Nephron progenitor cell (in vitro differentiated cells): ENCODE measurements around the gene OSBPL8.

Experiments
- DNase-seq: peaks from one replicate; pipeline ENCODE4 v3.0.0; 2021
- H3K27ac Mint-ChIP-seq: 2 replicates; pipeline ENCODE4 v1.8.0; 2021; ENCODE audit warnings: mild to moderate bottlenecking, moderate library complexity, mixed read lengths
- H3K27me3 Mint-ChIP-seq: 2 replicates; pipeline ENCODE4 v1.8.0; 2021; ENCODE audit warnings: mild to moderate bottlenecking, low read depth, mixed read lengths; ENCODE audit not compliant: poor library complexity
- H3K36me3 Mint-ChIP-seq: 2 replicates; pipeline ENCODE4 v1.8.0; 2021; ENCODE audit warnings: low read depth, mixed read lengths
- H3K4me1 Mint-ChIP-seq: 2 replicates; pipeline ENCODE4 v1.8.0; 2021; ENCODE audit warnings: mixed read lengths
- H3K4me3 Mint-ChIP-seq: 2 replicates; pipeline ENCODE4 v1.8.0; 2021; ENCODE audit warnings: mild to moderate bottlenecking, moderate library complexity, mixed read lengths
- H3K9me3 Mint-ChIP-seq: 2 replicates; pipeline ENCODE4 v1.8.0; 2021; ENCODE audit warnings: mild to moderate bottlenecking, moderate library complexity, mixed read lengths
- TF ChIP-seq, protein P1 (sequence below): fragments of 200-600 bp; sonication (generic); IDR thresholded peaks from 2 replicates; pipeline ENCODE4 v1.5.0; 2021; ENCODE audit warnings: antibody characterized with exemption

Gene OSBPL8

GRCh38 chr12:76554405-76555230 is 5.0 kb downstream of the OSBPL8 start:
- H3K27me3 Mint-ChIP-seq: no peaks in the 10 kb centered on the region
- H3K27ac Mint-ChIP-seq: no peak overlapping the region
- no peak for DNase-seq
- peaks cover 41% of the 10 kb centered on the region for H3K4me1 Mint-ChIP-seq
- no peaks in the 10 kb centered on the region for H3K9me3 Mint-ChIP-seq
- TF ChIP-seq, protein P1, sequence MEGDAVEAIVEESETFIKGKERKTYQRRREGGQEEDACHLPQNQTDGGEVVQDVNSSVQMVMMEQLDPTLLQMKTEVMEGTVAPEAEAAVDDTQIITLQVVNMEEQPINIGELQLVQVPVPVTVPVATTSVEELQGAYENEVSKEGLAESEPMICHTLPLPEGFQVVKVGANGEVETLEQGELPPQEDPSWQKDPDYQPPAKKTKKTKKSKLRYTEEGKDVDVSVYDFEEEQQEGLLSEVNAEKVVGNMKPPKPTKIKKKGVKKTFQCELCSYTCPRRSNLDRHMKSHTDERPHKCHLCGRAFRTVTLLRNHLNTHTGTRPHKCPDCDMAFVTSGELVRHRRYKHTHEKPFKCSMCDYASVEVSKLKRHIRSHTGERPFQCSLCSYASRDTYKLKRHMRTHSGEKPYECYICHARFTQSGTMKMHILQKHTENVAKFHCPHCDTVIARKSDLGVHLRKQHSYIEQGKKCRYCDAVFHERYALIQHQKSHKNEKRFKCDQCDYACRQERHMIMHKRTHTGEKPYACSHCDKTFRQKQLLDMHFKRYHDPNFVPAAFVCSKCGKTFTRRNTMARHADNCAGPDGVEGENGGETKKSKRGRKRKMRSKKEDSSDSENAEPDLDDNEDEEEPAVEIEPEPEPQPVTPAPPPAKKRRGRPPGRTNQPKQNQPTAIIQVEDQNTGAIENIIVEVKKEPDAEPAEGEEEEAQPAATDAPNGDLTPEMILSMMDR: no peak
- no peaks in the 10 kb centered on the region for H3K36me3 Mint-ChIP-seq
- no peak overlapping the region for H3K4me3 Mint-ChIP-seq

DNA sequence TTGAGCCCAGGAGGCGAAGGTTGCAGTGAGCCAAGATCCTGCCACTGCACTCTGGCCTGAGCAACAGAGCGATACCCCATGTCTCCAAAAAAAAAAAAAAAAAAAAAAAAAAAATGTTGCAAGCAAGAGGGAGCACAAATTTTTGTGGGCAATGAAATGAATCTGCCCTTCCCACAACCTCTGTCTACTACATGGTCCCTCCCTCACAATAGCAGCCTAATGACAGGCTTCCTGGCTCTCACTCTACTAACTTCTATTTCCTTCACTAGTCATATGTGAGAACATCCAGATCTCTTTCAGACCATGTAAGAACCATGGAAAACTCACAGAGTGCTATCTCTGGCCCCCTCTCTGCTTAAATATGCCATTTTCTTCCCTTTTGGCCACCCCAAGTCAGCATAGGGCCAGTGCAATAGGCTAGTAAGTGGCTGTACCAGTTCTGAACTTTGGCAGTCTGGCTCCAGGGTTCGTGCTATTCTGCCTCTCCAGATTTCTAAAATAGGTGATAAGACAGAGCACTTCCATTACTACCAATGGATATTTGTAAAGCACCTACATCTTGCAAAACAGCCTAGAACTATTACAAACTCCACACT is 7.1 kb downstream of the OSBPL8 start:
- Mint-ChIP-seq H3K4me1 (peaks cover 54% of the 10 kb centered on the region), H3K36me3 (no peaks in the 10 kb centered on the region), H3K27me3 (no peaks in the 10 kb centered on the region), H3K27ac (peak overlapping the region; percentile 77), H3K9me3 (no peaks in the 10 kb centered on the region), H3K4me3 (no peak overlapping the region)
- TF ChIP-seq, protein P1: no peak
- DNase-seq: no peak

DNA sequence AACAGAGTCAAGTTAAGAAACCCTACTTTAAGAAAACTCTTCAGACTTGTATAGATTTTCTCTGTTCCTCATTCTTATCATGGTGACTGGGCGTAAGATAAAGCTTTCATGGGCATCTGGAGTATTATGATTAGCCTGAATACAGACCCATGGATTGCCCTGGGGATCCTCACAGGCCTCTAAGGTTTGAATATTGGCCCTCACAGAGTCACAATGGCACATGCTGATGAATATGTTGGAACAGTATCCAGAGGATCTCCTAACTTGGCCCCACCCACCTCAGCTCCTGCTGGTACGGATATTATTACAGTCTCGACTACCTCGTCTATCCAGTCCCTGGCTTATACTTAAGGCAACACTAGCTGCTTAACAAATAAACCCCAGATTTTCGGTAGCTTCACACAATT is 8.1 kb downstream of the OSBPL8 start:
- no peak overlapping the region for H3K27ac Mint-ChIP-seq
- no peak for DNase-seq
- H3K9me3 Mint-ChIP-seq: no peaks in the 10 kb centered on the region
- peaks cover 61% of the 10 kb centered on the region for H3K4me1 Mint-ChIP-seq
- no peaks in the 10 kb centered on the region for H3K36me3 Mint-ChIP-seq
- TF ChIP-seq, protein P1: no peak
- H3K4me3 Mint-ChIP-seq: no peak overlapping the region
- H3K27me3 Mint-ChIP-seq: no peaks in the 10 kb centered on the region

DNA sequence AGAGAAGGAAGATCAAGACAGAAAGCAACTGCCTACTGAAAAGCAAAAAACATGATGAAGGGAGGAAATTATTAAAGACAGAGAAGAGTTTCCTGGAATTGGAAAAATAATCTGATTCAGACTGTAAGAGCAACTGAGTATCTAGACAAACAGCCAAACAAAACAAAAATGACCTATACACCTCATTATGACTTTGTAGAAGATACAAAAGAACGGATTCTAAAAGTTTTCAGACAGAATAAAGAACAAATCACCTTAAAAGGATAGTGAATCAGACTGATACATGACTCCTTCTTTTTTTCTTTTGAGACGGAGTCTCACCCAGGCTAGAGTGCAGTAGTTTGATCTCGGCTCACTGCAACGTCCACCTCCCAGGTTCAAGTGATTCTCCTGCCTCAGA is 10.4 kb downstream of the OSBPL8 start:
- DNase-seq: no peak
- TF ChIP-seq, protein P1: no peak
- Mint-ChIP-seq H3K4me3 (peak overlapping the region; percentile 5), H3K27ac (peak overlapping the region; percentile 86), H3K9me3 (no peaks in the 10 kb centered on the region), H3K36me3 (no peaks in the 10 kb centered on the region), H3K27me3 (no peaks in the 10 kb centered on the region), H3K4me1 (peaks cover 53% of the 10 kb centered on the region)

DNA sequence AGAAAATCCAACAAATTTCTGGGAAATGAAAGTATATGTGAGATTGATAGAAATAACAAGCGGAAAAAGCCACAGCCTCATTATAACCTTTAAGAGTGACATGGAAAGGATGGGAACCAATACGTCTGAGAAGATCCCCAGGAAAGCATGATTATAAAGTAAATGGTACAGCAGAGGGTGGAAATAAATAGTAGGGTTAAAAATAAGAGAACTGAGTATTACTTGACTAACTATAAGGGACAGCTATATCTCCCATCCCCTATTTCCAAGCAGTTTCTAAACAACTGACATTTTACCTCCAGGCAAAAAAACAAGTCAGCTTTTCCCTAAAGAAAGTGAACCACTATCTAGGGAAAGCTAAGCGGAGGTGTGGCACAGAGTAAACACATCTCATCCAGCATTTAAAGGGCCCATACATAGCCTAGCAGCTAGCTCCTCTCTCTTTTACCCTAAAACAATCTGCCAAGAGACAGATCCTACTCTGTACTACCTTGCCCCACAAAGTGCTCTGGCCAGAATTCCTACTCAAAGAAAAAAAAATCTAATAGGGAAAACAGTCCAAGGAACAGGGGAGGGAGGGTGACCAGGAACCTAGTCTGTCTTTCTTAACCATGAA is 11.2 kb downstream of the OSBPL8 start:
- Mint-ChIP-seq H3K27me3 (no peaks in the 10 kb centered on the region), H3K27ac (peak overlapping the region; percentile 86), H3K4me3 (peak overlapping the region; percentile 16), H3K4me1 (peaks cover 53% of the 10 kb centered on the region), H3K9me3 (no peaks in the 10 kb centered on the region), H3K36me3 (no peaks in the 10 kb centered on the region)
- TF ChIP-seq, protein P1: no peak
- DNase-seq: no peak
